Stimulated activated CD4-positive, alpha-beta T cell treated with anti-CD3 and anti-CD28 coated beads, Interleukin-12 subunit alpha, Interleukin-12 subunit beta, amount 100 ng/mL, for 24 hours (primary cell): ENCODE data around the gene SIAH2.
A peak's percentile ranks its signal among the peaks of the same experiment; 100 is the strongest.
"Not testable (repeated sequence)": the region's sequence is repeated elsewhere in the genome, so short reads cannot be mapped to it uniquely, and the experiment has no call there.

ENCODE experiments used
- DNase-seq, 2 experiments: peaks; one replicate each; pipeline ENCODE4 v3.0.0-alpha.2; 2020; ENCODE audit warnings: low read depth in 2 of 2

SIAH2 gene

GRCh38 chr3:150763122-150763840 lies at the start of gene SIAH2:
Gene SIAH2 (minus strand): TSS chr3:150763169. CDS start chr3:150762849, 320 bp downstream.
- DNase-seq = peak; percentile 90 to 92

- no peak for DNase-seq
Observed at GRCh38 chr3:150811984-150812383, 49.0 kb upstream of the SIAH2 start.

- DNase-seq = no peak
Observed at GRCh38 chr3:150810641-150811040, 47.7 kb upstream of the SIAH2 start.

- DNase-seq = no peak
Observed at GRCh38 chr3:150806185-150806835, 43.3 kb upstream of the SIAH2 start.

GRCh38 chr3:150805354-150805753 lies 42.4 kb upstream of the SIAH2 start:
- DNase-seq = no peak

- no peak for DNase-seq
Observed at GRCh38 chr3:150803440-150803985, 40.5 kb upstream of the SIAH2 start.

- DNase-seq = no peak
Observed at GRCh38 chr3:150800722-150801121, 37.8 kb upstream of the SIAH2 start.

GRCh38 chr3:150798122-150798618 lies 35.2 kb upstream of the SIAH2 start:
- no peak for DNase-seq

- DNase-seq = no peak
Observed at GRCh38 chr3:150797155-150797554, 34.2 kb upstream of the SIAH2 start.

GRCh38 chr3:150796527-150796926 lies 33.6 kb upstream of the SIAH2 start:
- DNase-seq = not testable (repeated sequence)

GRCh38 chr3:150793641-150794040 lies 30.7 kb upstream of the SIAH2 start:
- no peak for DNase-seq

- no peak for DNase-seq
Observed at GRCh38 chr3:150790629-150791028, 27.7 kb upstream of the SIAH2 start.

GRCh38 chr3:150789451-150789850 lies 26.5 kb upstream of the SIAH2 start:
- no peak for DNase-seq

- peak; percentile 58 to 83 for DNase-seq
Observed at GRCh38 chr3:150787741-150788370, 24.9 kb upstream of the SIAH2 start.

GRCh38 chr3:150786791-150787190 lies 23.8 kb upstream of the SIAH2 start:
- no peak for DNase-seq

- DNase-seq = no peak
Observed at GRCh38 chr3:150784747-150785125, 21.8 kb upstream of the SIAH2 start.

GRCh38 chr3:150783920-150784746 lies 21.2 kb upstream of the SIAH2 start:
- DNase-seq = no peak

- DNase-seq = no peak
Observed at GRCh38 chr3:150783316-150783715, 20.3 kb upstream of the SIAH2 start.

- DNase-seq = no peak
Observed at GRCh38 chr3:150779402-150779858, 16.5 kb upstream of the SIAH2 start.

GRCh38 chr3:150778793-150779401 lies 15.9 kb upstream of the SIAH2 start:
- DNase-seq = no peak

- DNase-seq = no peak
Observed at GRCh38 chr3:150775001-150775599, 12.1 kb upstream of the SIAH2 start.
